GM19238 (cell line): ENCODE measurements around the gene R3HDM2.
"Not testable (repeated sequence)": the region's sequence is repeated elsewhere in the genome, so short reads cannot be mapped to it uniquely, and the experiment has no call there.

Source experiments
- DNase-seq: peaks from one replicate; pipeline ENCODE4 v3.0.0; 2011; ENCODE audit warnings: low spot score; ENCODE audit not compliant: insufficient read length

The R3HDM2 gene

GRCh38 chr12:57428965-57429364 is 1.9 kb downstream of the R3HDM2 start:
- no peak for DNase-seq

GRCh38 chr12:57426948-57427347 is 3.9 kb downstream of the R3HDM2 start:
- DNase-seq = not testable (repeated sequence)

- no peak for DNase-seq
Measured at GRCh38 chr12:57420482-57420881, 10.4 kb downstream of the R3HDM2 start.

GRCh38 chr12:57419495-57419894 is 11.3 kb downstream of the R3HDM2 start:
- no peak for DNase-seq

- DNase-seq = no peak
Measured at GRCh38 chr12:57418255-57418654, 12.6 kb downstream of the R3HDM2 start.

GRCh38 chr12:57416039-57416996 is 14.5 kb downstream of the R3HDM2 start:
- DNase-seq = no peak

GRCh38 chr12:57415088-57415487 is 15.8 kb downstream of the R3HDM2 start:
- no peak for DNase-seq

- not testable (repeated sequence) for DNase-seq
Measured at GRCh38 chr12:57414160-57414559, 16.7 kb downstream of the R3HDM2 start.

GRCh38 chr12:57410534-57410933 is 20.3 kb downstream of the R3HDM2 start:
- DNase-seq = no peak

- no peak for DNase-seq
Measured at GRCh38 chr12:57404966-57405640, 25.7 kb downstream of the R3HDM2 start.

- not testable (repeated sequence) for DNase-seq
Measured at GRCh38 chr12:57402156-57402555, 28.7 kb downstream of the R3HDM2 start.

- DNase-seq = no peak
Measured at GRCh38 chr12:57401165-57401564, 29.7 kb downstream of the R3HDM2 start.

- not testable (repeated sequence) for DNase-seq
Measured at GRCh38 chr12:57399718-57400463, 31.0 kb downstream of the R3HDM2 start.

GRCh38 chr12:57397441-57397840 is 33.4 kb downstream of the R3HDM2 start:
- DNase-seq = no peak

- no peak for DNase-seq
Measured at GRCh38 chr12:57395121-57395520, 35.7 kb downstream of the R3HDM2 start.

- no peak for DNase-seq
Measured at GRCh38 chr12:57390174-57390573, 40.7 kb downstream of the R3HDM2 start.

- no peak for DNase-seq
Measured at GRCh38 chr12:57389033-57389432, 41.8 kb downstream of the R3HDM2 start.

- no peak for DNase-seq
Measured at GRCh38 chr12:57388425-57388824, 42.4 kb downstream of the R3HDM2 start.

GRCh38 chr12:57386187-57386720 is 44.6 kb downstream of the R3HDM2 start:
- no peak for DNase-seq

- DNase-seq = peak; percentile 9
Measured at GRCh38 chr12:57385586-57385985, 45.3 kb downstream of the R3HDM2 start.

- DNase-seq = no peak
Measured at GRCh38 chr12:57384478-57384877, 46.4 kb downstream of the R3HDM2 start.
